ENCODE results near the gene NKAIN2.

GRCh38 chr6:123899745-123900144, 96.1 kb downstream of the NKAIN2 start:
- TF ChIP-seq CTCF (IDR thresholded peaks at IDR 0.05) (no peak), POLR2AphosphoS5 (IDR thresholded peaks at IDR 0.05; ENCODE audit: low read depth, low read length) (no peak), TCF12 (IDR thresholded peaks at IDR 0.05) (no peak), RFX5 (IDR thresholded peaks at IDR 0.05; ENCODE audit: low read length) (no peak), TAF1 (IDR thresholded peaks at IDR 0.05; ENCODE audit: borderline replicate concordance, low read depth, low read length) (no peak), YY1 (IDR thresholded peaks at IDR 0.05; ENCODE audit: low read depth) (no peak), ZBTB33 (IDR thresholded peaks at IDR 0.05; ENCODE audit: borderline replicate concordance, low read depth) (no peak), REST (IDR thresholded peaks at IDR 0.05; ENCODE audit: low read depth, low read length) (no peak), FOXM1 (IDR thresholded peaks at IDR 0.05; ENCODE audit: low read depth) (no peak), NFIC (IDR thresholded peaks at IDR 0.05; ENCODE audit: borderline replicate concordance) (no peak), GABPA (IDR thresholded peaks at IDR 0.05; ENCODE audit: low read depth) (no peak), JUND (IDR thresholded peaks at IDR 0.05) (no peak), FOXJ3 (CRISPR knock-in tag; IDR thresholded peaks at IDR 0.05) (no peak)

Measured in SK-N-SH (cell line).